ENCODE data around the gene DCLK2.

The DCLK2 gene

GRCh38 chr4:150072906-150073714 lies 5.1 kb upstream of the DCLK2 start:
- H3K36me3 ChIP-seq (ENCODE audit: insufficient read depth, low read length), result no peaks in the 10 kb centered on the region
- no peak overlapping the region for H3K9ac ChIP-seq (ENCODE audit: low read length)
- H4K20me1 ChIP-seq (ENCODE audit: insufficient read depth, low read length), result no peaks in the 10 kb centered on the region
- H3K27ac ChIP-seq (ENCODE audit: low read depth, low read length, poor library complexity, severe bottlenecking), result no peak overlapping the region
- no peaks in the 10 kb centered on the region for H3F3A ChIP-seq (ENCODE audit: insufficient read depth, low read length)
- H3K79me2 ChIP-seq (ENCODE audit: insufficient read depth, low read length), result no peaks in the 10 kb centered on the region
- no peak overlapping the region for H2AFZ ChIP-seq (ENCODE audit: low read length)
- no peaks in the 10 kb centered on the region for H3K27me3 ChIP-seq (ENCODE audit: insufficient read depth, low read length)
- H3K9me3 ChIP-seq (ENCODE audit: low read length), result no peaks in the 10 kb centered on the region
- no peak overlapping the region for H3K4me2 ChIP-seq (ENCODE audit: low read length)
- TF ChIP-seq CTCF (IDR thresholded peaks at IDR 0.05; ENCODE audit: low read length), result no peak
- no peak for TF ChIP-seq EZH2 (IDR thresholded peaks at IDR 0.05; ENCODE audit: borderline replicate concordance, low read length)
- H3K9me2 ChIP-seq (ENCODE audit: low read depth, low read length), result no peaks in the 10 kb centered on the region
- no peaks in the 10 kb centered on the region for H3K4me1 ChIP-seq (ENCODE audit: insufficient read depth, low read length, severe bottlenecking)
- H3K4me3 ChIP-seq (ENCODE audit: low read depth, low read length, poor library complexity, severe bottlenecking), result no peak overlapping the region

DNA sequence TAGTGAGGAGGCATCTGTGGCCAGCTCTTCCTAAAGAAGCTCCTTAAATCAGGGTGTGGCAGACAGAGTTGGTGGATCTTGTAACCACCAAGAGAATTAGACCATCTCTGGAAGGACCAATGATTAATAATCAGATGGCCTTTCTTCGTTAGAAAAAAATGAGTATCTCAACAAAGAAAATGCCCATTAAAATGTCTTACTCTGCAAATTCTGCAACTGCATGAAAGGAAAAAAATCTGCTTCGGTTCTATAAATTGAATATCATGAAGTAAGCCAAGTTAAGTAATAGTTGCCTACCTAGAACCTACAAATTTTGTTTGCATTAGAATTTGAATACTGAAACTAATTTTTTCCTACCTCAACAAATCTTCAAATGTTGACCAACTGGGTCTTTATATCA lies 4.2 kb upstream of the DCLK2 start:
- H4K20me1 ChIP-seq (ENCODE audit: insufficient read depth, low read length), result no peaks in the 10 kb centered on the region
- no peaks in the 10 kb centered on the region for H3K9me2 ChIP-seq (ENCODE audit: low read depth, low read length)
- H3K27me3 ChIP-seq (ENCODE audit: insufficient read depth, low read length), result no peaks in the 10 kb centered on the region
- TF ChIP-seq EZH2 (IDR thresholded peaks at IDR 0.05; ENCODE audit: borderline replicate concordance, low read length) (no peak), CTCF (IDR thresholded peaks at IDR 0.05; ENCODE audit: low read length) (no peak)
- no peaks in the 10 kb centered on the region for H3F3A ChIP-seq (ENCODE audit: insufficient read depth, low read length)
- no peaks in the 10 kb centered on the region for H3K9me3 ChIP-seq (ENCODE audit: low read length)
- no peak overlapping the region for H2AFZ ChIP-seq (ENCODE audit: low read length)
- no peak overlapping the region for H3K4me2 ChIP-seq (ENCODE audit: low read length)
- no peaks in the 10 kb centered on the region for H3K36me3 ChIP-seq (ENCODE audit: insufficient read depth, low read length)
- H3K79me2 ChIP-seq (ENCODE audit: insufficient read depth, low read length), result no peaks in the 10 kb centered on the region
- H3K9ac ChIP-seq (ENCODE audit: low read length), result no peak overlapping the region
- no peak overlapping the region for H3K27ac ChIP-seq (ENCODE audit: low read depth, low read length, poor library complexity, severe bottlenecking)
- no peak overlapping the region for H3K4me3 ChIP-seq (ENCODE audit: low read depth, low read length, poor library complexity, severe bottlenecking)
- no peaks in the 10 kb centered on the region for H3K4me1 ChIP-seq (ENCODE audit: insufficient read depth, low read length, severe bottlenecking)

DNA sequence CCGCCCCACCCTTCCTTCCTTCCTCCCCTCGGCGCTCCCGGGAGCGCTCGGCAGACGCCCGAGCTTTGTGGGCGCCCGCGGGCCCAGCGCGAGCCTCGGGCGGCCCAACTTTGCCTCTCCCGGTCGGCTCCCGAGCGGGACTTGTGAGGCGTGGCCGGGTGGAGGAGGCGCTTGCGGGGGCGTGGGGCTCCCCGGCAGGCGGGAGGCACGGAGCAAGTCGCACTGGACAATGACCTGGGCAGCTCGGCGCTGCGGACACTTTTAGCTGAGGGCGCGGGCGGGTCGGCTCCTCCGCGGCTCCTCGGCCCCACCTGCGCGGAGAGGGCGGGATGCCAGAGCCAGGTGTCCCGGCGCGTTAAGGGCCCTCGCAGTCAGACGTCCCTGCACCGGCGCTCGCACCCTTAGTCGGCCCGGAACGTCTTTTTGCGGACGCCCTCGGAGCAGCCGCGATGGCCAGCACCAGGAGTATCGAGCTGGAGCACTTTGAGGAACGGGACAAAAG lies 385 bp downstream of the DCLK2 start:
- Histone ChIP-seq H3K79me2 (ENCODE audit: insufficient read depth, low read length) (no peaks in the 10 kb centered on the region), H3K9ac (ENCODE audit: low read length) (no peak overlapping the region), H3K27me3 (ENCODE audit: insufficient read depth, low read length) (no peaks in the 10 kb centered on the region), H3K9me3 (ENCODE audit: low read length) (no peaks in the 10 kb centered on the region), H3K4me3 (ENCODE audit: low read depth, low read length, poor library complexity, severe bottlenecking) (peak overlapping the region; percentile 45), H3K4me2 (ENCODE audit: low read length) (peak overlapping the region; percentile 55), H4K20me1 (ENCODE audit: insufficient read depth, low read length) (no peaks in the 10 kb centered on the region), H3F3A (ENCODE audit: insufficient read depth, low read length) (no peaks in the 10 kb centered on the region), H3K4me1 (ENCODE audit: insufficient read depth, low read length, severe bottlenecking) (no peaks in the 10 kb centered on the region), H2AFZ (ENCODE audit: low read length) (no peak overlapping the region), H3K27ac (ENCODE audit: low read depth, low read length, poor library complexity, severe bottlenecking) (no peak overlapping the region), H3K36me3 (ENCODE audit: insufficient read depth, low read length) (no peaks in the 10 kb centered on the region), H3K9me2 (ENCODE audit: low read depth, low read length) (no peaks in the 10 kb centered on the region)
- TF ChIP-seq CTCF (IDR thresholded peaks at IDR 0.05; ENCODE audit: low read length) (no peak), EZH2 (IDR thresholded peaks at IDR 0.05; ENCODE audit: borderline replicate concordance, low read length) (no peak)

All from OCI-LY1 (cell line).